HG03457 (cell line): ENCODE data around the gene LTBR.

Experiments
- ATAC-seq: cut with Tn5 transposase; IDR thresholded peaks from one replicate; pipeline ENCODE4 v1.9.1; 2021; ENCODE audit warnings: moderate number of reproducible peaks; ENCODE audit not compliant: unreplicated experiment

Gene LTBR

GRCh38 chr12:6367969-6368892 lies 15.7 kb upstream of the LTBR start:
- ATAC-seq, result no peak

- ATAC-seq, result no peak
These were observed 14.9 kb upstream of the LTBR start for GRCh38 chr12:6368906-6369525.

GRCh38 chr12:6369916-6370575 lies 13.9 kb upstream of the LTBR start:
- no peak for ATAC-seq

GRCh38 chr12:6370576-6370935 lies 13.4 kb upstream of the LTBR start:
- no peak for ATAC-seq

- ATAC-seq, result no peak
These were observed 12.8 kb upstream of the LTBR start for GRCh38 chr12:6370994-6371754.

GRCh38 chr12:6372403-6373003 lies 11.5 kb upstream of the LTBR start:
- no peak for ATAC-seq

GRCh38 chr12:6373022-6373787 lies 10.8 kb upstream of the LTBR start:
- ATAC-seq, result no peak

- ATAC-seq, result no peak
These were observed 9.8 kb upstream of the LTBR start for GRCh38 chr12:6374028-6374785.

GRCh38 chr12:6374786-6375160 lies 9.2 kb upstream of the LTBR start:
- no peak for ATAC-seq

GRCh38 chr12:6375269-6376078 lies 8.5 kb upstream of the LTBR start, which contains the start of gene SCNN1A:
Gene SCNN1A, minus strand, starts transcription at chr12:6375563. Its CDS starts 780 bp downstream, at chr12:6374783.
- no peak for ATAC-seq

- no peak for ATAC-seq
These were observed 7.7 kb upstream of the LTBR start for GRCh38 chr12:6376079-6376869.

- ATAC-seq, result no peak
These were observed 6.9 kb upstream of the LTBR start for GRCh38 chr12:6376870-6377666.

- no peak for ATAC-seq
These were observed 6.3 kb upstream of the LTBR start for GRCh38 chr12:6377667-6377994.

- no peak for ATAC-seq
These were observed 5.1 kb upstream of the LTBR start for GRCh38 chr12:6378709-6379472.

GRCh38 chr12:6380141-6381121 lies 3.5 kb upstream of the LTBR start:
- ATAC-seq, result no peak
